Activated CD4-positive, alpha-beta memory T cell treated with anti-CD3 and anti-CD28 coated beads, Interleukin-2, amount 10 ng/mL, durations not matched to agents 7 days and 5 days (primary cell): ENCODE results near the gene GDF7. TPM values are rescaled to one million over a fixed set of nuclear protein-coding genes. Genes with fewer than 3 reads are reported as not detected.

Source experiments
- CTCF ChIA-PET: fragments of 350-600 bp; sonication (Branson Sonifier 250); formaldehyde crosslinking; loops from one replicate; lab custom pipeline; 2021; ENCODE audit warnings: antibody characterized with exemption, inconsistent platforms; lab: Charles Lee
- POLR2A ChIA-PET: fragments of 350-600 bp; sonication (Branson Sonifier 250); formaldehyde crosslinking; loops from one replicate; lab custom pipeline; 2021; ENCODE audit warnings: antibody characterized with exemption; lab: Charles Lee
- DNase-seq: peaks from one replicate; pipeline ENCODE4 v3.0.0-alpha.2; 2020
- H3K27ac Mint-ChIP-seq: one replicate; pipeline ENCODE4 v1.8.0; 2021; ENCODE audit warnings: mild to moderate bottlenecking, mixed read lengths
- H3K27me3 Mint-ChIP-seq: one replicate; pipeline ENCODE4 v1.8.0; 2021; ENCODE audit warnings: mixed read lengths
- H3K36me3 Mint-ChIP-seq: one replicate; pipeline ENCODE4 v1.8.0; 2021; ENCODE audit warnings: low read depth, mixed read lengths
- H3K4me1 Mint-ChIP-seq: one replicate; pipeline ENCODE4 v1.8.0; 2021; ENCODE audit warnings: mixed read lengths
- H3K4me3 Mint-ChIP-seq: one replicate; pipeline ENCODE4 v1.8.0; 2021; ENCODE audit warnings: mild to moderate bottlenecking, mixed read lengths
- H3K9me3 Mint-ChIP-seq: one replicate; pipeline ENCODE4 v1.8.0; 2021; ENCODE audit warnings: mixed read lengths
- total RNA-seq, 2 experiments: library from RNA; stranded (reverse); gene quantifications; one replicate each; pipeline ENCODE4 v1.2.3, GENCODE V29; 2021

The GDF7 gene
- total RNA-seq, 2 experiments from 2014 or later: not detected

DNA sequence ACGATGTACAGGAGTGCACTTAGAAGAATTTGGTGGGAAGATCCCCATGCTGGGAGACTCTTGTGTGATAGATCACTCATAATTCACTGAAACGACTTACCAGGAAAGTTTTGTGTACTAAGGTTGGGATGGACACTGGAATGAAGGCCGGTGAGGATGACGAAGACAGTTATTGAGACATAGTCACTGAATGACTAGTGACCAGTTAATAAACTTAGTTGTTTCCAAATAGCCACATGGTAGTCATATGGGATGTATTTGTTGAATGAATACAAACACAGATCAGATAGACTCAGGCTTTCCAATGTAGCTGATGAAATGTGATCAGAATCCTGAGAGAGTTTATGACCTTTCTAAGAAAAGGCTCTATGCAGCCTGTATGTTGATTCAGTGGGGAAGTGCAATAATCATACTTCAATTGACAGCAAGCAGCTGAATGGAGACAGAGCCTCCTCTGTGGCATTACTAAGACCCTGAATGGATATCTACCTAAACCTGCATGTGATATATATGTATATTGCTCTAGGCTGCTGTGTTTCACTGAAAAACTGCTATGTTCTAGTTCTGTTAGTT is 20.4 kb downstream of the GDF7 start:
- ChIA-PET POLR2A (no interaction called here), CTCF (no interaction called here)
- no peak overlapping the region for H3K27ac Mint-ChIP-seq
- H3K4me1 Mint-ChIP-seq: peaks cover 8% of the 10 kb centered on the region
- H3K4me3 Mint-ChIP-seq: no peak overlapping the region
- H3K36me3 Mint-ChIP-seq: peaks cover 23% of the 10 kb centered on the region
- no peaks in the 10 kb centered on the region for H3K27me3 Mint-ChIP-seq
- H3K9me3 Mint-ChIP-seq: peaks cover 4% of the 10 kb centered on the region
- DNase-seq: no peak

DNA sequence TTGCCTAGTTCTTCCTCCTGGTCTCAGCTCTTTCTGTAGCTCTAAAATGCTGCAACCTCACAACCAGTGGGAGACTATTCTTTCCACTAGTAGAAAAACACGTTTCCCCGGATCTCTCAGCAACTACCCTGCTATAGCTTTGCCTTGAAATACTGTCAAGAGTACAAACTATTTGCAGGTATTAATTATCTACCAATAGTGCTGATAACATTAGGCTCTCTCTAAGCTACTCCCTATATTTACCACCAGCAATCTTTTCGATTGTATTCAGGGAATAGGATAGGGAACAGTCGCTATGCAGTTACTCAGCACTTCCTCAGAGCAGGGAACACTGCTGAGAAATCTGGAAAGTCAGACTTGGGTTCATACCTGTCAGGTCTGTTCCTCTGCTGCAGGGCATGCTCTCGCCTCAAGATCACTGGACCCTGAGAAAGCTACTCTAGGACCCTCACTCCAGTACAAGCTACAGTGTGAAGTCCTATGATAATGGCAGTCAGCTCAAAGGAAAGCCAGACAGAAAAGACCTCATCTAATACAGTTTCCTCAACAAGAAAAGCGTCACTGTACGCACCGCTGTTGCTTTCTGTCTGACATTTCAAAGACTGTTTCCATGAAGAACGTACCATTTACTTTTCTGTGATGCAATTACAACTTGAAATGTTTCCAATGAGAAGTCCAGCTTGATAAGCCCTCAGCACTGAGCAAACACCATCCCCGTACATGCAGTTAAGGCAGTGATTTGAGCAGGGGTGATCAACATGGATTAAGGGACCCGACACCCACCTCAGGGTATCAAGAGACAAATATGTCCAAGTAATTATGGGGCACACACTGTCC is 22.7 kb downstream of the GDF7 start:
- H3K4me1 Mint-ChIP-seq: no peaks in the 10 kb centered on the region
- POLR2A ChIA-PET: no interaction called here
- no peak overlapping the region for H3K4me3 Mint-ChIP-seq
- no peaks in the 10 kb centered on the region for H3K27me3 Mint-ChIP-seq
- no peak overlapping the region for H3K27ac Mint-ChIP-seq
- CTCF ChIA-PET: interaction anchor here (1.2 kb wide), 1 partner anchor 14 kb away, joined by 3 read pairs; no protein-coding TSS in a partner anchor
- peaks cover 4% of the 10 kb centered on the region for H3K9me3 Mint-ChIP-seq
- peaks cover 17% of the 10 kb centered on the region for H3K36me3 Mint-ChIP-seq
- no peak for DNase-seq

DNA sequence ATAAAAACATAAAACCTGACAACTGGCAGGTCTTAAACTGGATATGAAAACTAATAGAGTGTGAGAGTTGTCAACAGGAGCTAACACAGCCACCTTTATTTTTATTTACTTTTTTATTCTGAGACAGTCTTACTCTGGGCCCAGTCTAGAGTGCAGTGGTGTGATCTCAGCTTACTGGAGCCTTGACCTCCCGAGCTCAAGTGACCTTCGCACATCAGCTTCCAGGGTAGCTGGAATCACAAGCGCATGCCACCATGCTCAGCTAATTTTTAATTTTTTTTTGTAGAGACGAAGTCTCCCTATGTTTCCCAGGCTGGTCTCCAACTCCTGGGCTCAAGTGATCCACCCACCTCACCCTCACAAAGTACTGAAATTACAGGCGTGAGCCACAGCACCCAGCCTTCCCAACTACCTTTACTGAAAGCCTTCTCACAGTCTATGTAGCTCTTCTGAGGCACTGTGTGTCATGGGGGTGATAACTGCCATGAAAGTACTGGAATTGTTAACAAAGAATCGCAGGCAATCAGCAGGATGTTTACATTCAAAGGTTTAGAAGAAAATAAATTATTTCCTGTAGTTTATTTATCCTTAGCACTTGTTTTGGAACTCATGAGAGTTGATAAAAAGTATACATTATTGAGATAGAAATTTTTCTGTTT is 24.3 kb downstream of the GDF7 start:
- H3K4me3 Mint-ChIP-seq: no peak overlapping the region
- H3K27me3 Mint-ChIP-seq: no peaks in the 10 kb centered on the region
- H3K4me1 Mint-ChIP-seq: no peaks in the 10 kb centered on the region
- ChIA-PET POLR2A (no interaction called here), CTCF (interaction anchor here (1.3 kb wide), 1 partner anchor 14 kb away, joined by 3 read pairs; no protein-coding TSS in a partner anchor)
- no peak overlapping the region for H3K27ac Mint-ChIP-seq
- peaks cover 4% of the 10 kb centered on the region for H3K9me3 Mint-ChIP-seq
- peaks cover 16% of the 10 kb centered on the region for H3K36me3 Mint-ChIP-seq
- no peak for DNase-seq

DNA sequence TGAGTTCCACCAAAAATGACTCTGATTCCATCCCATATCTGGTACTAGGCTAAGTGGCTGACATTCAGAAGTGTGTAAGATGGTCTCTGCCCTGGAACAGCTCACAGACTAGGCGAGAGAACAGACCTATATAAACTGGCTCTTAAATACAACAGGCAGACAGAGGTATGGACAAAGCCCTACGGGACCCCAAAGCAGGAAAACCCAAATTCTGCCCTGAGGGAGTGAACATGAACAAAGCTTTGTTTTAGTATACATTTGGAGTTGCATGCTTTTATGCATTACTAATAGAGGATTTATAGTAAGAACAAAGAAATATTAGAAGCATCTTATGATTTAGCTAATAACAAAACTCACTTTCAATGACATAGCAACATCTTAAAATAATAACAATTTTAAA is 25.1 kb downstream of the GDF7 start:
- Mint-ChIP-seq H3K4me1 (no peaks in the 10 kb centered on the region), H3K27me3 (no peaks in the 10 kb centered on the region), H3K27ac (no peak overlapping the region), H3K36me3 (peaks cover 13% of the 10 kb centered on the region), H3K9me3 (peaks cover 4% of the 10 kb centered on the region), H3K4me3 (no peak overlapping the region)
- CTCF ChIA-PET: interaction anchor here (1.3 to 1.7 kb wide), 3 partner anchors 15 to 41 kb away, joined by 3 to 6 read pairs (median 6); no protein-coding TSS in a partner anchor
- POLR2A ChIA-PET: interaction anchor here (0.9 kb wide), 1 partner anchor 11 kb away, joined by 3 read pairs; no protein-coding TSS in a partner anchor
- DNase-seq: no peak

DNA sequence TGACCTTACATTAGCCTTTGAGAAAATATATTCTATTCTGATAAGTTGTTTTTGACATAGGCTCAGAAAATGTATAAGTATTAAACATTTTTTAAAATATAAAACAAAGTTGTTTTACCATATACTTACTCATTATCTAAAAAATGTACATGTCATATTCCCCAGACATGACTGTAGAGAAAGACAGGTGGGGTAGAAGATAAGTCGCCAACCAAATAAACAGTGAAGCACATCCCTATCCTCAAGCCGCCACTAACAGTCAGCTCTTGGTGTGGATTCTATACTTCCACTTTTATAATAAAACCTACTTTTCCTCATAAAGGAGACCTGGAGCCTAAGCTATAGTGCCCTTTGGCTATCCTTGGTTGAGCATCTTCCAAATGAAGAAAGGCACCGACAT is 26.4 kb downstream of the GDF7 start:
- no peaks in the 10 kb centered on the region for H3K4me1 Mint-ChIP-seq
- H3K27ac Mint-ChIP-seq: no peak overlapping the region
- no peak overlapping the region for H3K4me3 Mint-ChIP-seq
- no peak for DNase-seq
- POLR2A ChIA-PET: no interaction called here
- CTCF ChIA-PET: interaction anchor here (1.0 to 1.7 kb wide), 4 partner anchors 32 to 270 kb away, joined by 3 to 6 read pairs (median 5); no protein-coding TSS in a partner anchor
- no peaks in the 10 kb centered on the region for H3K27me3 Mint-ChIP-seq
- H3K9me3 Mint-ChIP-seq: peaks cover 4% of the 10 kb centered on the region
- peaks cover 8% of the 10 kb centered on the region for H3K36me3 Mint-ChIP-seq

DNA sequence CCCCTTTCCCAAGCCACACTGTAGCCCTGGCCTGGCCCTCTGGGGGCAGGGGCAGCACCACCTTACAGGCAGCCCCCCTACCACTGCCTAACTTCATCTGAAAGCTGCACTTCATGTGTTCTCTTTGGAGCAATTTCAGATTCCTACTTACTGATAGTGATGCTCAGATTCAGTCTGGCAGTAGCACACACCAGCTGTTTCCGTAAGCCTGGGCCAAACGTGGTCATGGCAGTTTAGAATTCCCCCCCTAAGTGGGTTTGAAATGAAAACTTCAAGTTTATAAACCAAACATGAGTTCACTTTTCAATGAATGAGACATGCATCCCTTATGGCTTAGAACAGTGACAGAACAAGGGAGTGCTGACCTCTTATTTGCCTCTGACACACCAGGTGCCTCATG is 29.4 kb downstream of the GDF7 start:
- H3K27me3 Mint-ChIP-seq: no peaks in the 10 kb centered on the region
- H3K36me3 Mint-ChIP-seq: peaks cover 2% of the 10 kb centered on the region
- ChIA-PET CTCF (no interaction called here), POLR2A (no interaction called here)
- no peak overlapping the region for H3K4me3 Mint-ChIP-seq
- no peak overlapping the region for H3K27ac Mint-ChIP-seq
- no peaks in the 10 kb centered on the region for H3K9me3 Mint-ChIP-seq
- DNase-seq: no peak
- H3K4me1 Mint-ChIP-seq: peaks cover 9% of the 10 kb centered on the region

DNA sequence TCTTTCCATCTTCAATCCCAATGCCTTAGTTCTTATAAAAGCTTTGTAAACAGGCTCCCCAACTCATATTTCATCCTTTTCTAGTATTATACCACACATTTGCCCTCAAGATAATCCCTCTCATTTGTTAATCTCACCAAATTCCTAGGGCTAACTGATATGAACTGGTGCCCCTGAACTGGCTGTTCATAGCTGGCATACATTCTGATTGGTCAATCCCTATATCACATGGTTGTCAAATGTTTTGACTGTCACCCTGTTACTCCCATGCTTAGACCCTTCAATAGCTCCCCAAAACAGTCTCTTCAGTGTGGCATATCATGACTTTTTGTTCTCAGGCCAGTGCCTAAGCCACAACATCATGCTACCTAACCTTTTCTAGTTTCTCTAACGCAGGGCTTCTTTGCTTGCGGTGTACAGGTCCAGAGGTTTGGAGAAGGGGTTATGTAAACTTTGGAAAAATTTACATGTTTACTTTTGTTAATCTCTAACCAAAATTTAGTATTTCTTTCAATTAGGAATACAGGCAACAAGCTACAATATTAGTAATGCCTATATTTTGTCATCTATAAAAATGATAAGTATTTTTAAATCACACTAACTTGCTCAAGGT is 30.5 kb downstream of the GDF7 start:
- CTCF ChIA-PET: interaction anchor here (0.5 to 0.9 kb wide), 2 partner anchors 37 to 283 kb away, joined by 3 read pairs; no protein-coding TSS in a partner anchor
- POLR2A ChIA-PET: interaction anchor here (1.2 kb wide), 1 partner anchor 184 kb away, joined by 3 read pairs; no protein-coding TSS in a partner anchor

DNA sequence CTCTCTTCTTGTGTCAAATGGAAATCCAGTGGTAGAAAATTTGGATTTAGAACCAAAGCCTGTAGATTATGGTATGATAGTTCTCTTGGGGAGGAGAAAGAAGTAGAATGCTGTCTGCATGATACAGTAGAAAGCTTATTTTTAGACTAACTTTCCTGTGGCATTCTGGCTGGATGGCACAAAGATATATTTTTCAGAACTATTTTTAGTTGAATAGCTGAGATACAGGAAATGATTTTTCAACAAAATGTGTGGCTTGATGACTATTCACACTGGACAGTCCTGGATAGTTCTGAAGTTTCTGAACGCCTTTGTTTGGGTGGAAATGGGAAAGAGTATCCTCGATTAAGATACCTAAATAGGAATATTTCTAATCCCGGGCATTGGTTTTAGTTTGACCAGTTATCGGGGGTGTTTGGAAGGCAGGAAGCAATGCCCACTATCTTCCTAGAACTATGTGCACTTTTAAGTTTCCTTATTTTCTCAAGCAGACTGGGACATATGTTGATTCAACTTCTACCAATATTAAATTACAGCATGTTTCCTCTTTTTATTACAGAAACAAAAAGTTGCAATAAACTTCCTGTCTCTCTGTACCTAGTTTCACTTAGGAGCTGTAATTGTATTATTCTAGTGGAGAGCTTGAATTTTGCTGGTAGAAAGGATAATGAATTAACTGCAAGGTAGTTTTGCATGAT is 32.1 kb downstream of the GDF7 start:
- H3K36me3 Mint-ChIP-seq: peaks cover 2% of the 10 kb centered on the region
- DNase-seq: no peak
- ChIA-PET POLR2A (no interaction called here), CTCF (no interaction called here)
- no peaks in the 10 kb centered on the region for H3K27me3 Mint-ChIP-seq
- peaks cover 9% of the 10 kb centered on the region for H3K4me1 Mint-ChIP-seq
- no peak overlapping the region for H3K27ac Mint-ChIP-seq
- H3K9me3 Mint-ChIP-seq: no peaks in the 10 kb centered on the region
- no peak overlapping the region for H3K4me3 Mint-ChIP-seq

More for the DNA sequence above, 30.5 kb downstream of the GDF7 start:
- H3K4me3 Mint-ChIP-seq: no peak overlapping the region
- H3K9me3 Mint-ChIP-seq: no peaks in the 10 kb centered on the region
- no peaks in the 10 kb centered on the region for H3K27me3 Mint-ChIP-seq
- H3K4me1 Mint-ChIP-seq: peaks cover 9% of the 10 kb centered on the region
- DNase-seq: no peak
- peaks cover 2% of the 10 kb centered on the region for H3K36me3 Mint-ChIP-seq
- H3K27ac Mint-ChIP-seq: no peak overlapping the region

DNA sequence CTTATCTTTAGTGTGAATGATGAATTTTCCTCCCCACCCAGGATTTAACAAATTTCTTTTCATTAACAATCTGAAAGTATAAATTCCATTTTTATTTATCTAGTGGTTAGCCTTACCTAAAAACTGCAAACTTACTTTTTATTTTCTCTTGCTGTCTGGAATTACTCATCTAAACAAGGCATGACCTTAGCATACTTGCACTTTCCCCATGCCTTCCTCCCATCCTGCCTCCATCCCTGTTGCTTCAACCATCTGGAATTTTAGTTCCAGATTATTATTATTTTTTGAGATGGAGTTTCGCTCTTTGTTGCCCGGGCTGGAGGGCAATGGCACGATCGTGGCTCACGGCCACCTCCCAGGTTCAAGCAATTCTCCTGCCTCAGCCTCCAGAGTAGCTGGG is 35.6 kb downstream of the GDF7 start:
- Mint-ChIP-seq H3K27me3 (no peaks in the 10 kb centered on the region), H3K4me1 (peaks cover 9% of the 10 kb centered on the region), H3K36me3 (peaks cover 2% of the 10 kb centered on the region), H3K4me3 (no peak overlapping the region), H3K27ac (no peak overlapping the region), H3K9me3 (no peaks in the 10 kb centered on the region)
- ChIA-PET CTCF (no interaction called here), POLR2A (interaction anchor here (1.0 kb wide), 1 partner anchor 10 kb away, joined by 3 read pairs; no protein-coding TSS in a partner anchor)
- no peak for DNase-seq

DNA sequence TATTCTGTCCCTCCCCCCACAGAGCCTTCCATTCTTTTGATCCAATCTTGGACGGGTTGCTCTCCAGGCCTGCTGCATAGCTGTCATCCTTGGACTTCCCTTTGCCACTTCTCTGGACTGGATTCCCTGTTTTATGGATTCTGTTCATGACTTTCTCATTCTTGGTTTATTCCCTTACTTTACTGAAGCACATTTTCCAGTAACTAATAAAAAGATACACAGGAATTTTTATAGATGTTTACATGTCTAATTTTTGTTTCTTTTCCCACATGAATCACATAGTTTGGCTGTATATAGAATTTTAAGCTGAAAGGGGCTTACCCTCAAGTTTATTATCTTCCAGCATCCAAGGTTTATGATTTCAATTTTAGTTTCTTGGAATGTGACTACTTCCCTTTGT is 37.9 kb downstream of the GDF7 start:
- no peak overlapping the region for H3K4me3 Mint-ChIP-seq
- no peaks in the 10 kb centered on the region for H3K27me3 Mint-ChIP-seq
- POLR2A ChIA-PET: interaction anchor here (0.9 kb wide), 1 partner anchor 12 kb away, joined by 3 read pairs; no protein-coding TSS in a partner anchor

DNA sequence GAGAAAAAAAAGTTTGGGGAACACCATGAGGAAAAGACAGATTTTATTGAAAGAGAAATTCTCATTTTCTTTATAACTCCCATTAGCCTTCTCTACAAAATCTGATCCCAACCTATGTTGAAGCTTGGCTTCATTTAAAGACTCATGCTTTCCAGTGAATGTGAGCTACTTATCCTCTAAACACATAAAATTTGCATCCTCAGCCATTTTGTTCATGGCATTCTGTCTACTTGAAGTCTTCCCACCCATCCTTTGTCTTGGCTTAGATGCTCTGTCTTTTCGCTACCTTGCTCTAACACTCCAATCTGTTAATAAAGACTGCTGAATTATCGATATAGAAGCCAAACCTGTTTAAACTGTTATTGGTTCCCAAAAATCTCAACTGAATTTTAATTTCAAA is 39.3 kb downstream of the GDF7 start:
- no peak overlapping the region for H3K27ac Mint-ChIP-seq
- POLR2A ChIA-PET: no interaction called here
- H3K9me3 Mint-ChIP-seq: no peaks in the 10 kb centered on the region
- DNase-seq: no peak
- H3K4me1 Mint-ChIP-seq: no peaks in the 10 kb centered on the region
- H3K4me3 Mint-ChIP-seq: no peak overlapping the region
- CTCF ChIA-PET: no interaction called here
- H3K27me3 Mint-ChIP-seq: no peaks in the 10 kb centered on the region
- H3K36me3 Mint-ChIP-seq: peaks cover 5% of the 10 kb centered on the region

More for the DNA sequence above, 37.9 kb downstream of the GDF7 start:
- Mint-ChIP-seq H3K27ac (no peak overlapping the region), H3K4me1 (no peaks in the 10 kb centered on the region), H3K9me3 (no peaks in the 10 kb centered on the region), H3K36me3 (peaks cover under 1% of the 10 kb centered on the region)
- CTCF ChIA-PET: no interaction called here
- no peak for DNase-seq

DNA sequence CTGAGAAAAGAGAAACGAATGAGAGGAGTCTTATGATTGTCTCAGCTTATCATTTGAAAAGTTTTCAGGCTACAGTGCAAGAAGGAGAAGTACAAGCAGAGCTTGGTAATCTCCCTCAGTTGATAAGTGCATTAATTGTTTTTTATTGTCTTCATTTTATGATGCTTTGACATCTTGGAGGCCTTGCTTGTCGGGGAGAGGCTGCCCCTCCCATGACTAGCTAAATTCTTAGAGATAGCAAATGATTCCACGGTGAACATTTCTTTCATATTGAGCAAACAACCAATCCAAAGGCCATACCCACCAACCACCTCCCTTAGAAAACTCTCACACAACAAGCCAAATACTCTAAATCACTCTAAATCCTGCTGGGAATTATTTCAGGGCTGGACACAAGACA is 39.8 kb downstream of the GDF7 start:
- no peak overlapping the region for H3K27ac Mint-ChIP-seq
- ChIA-PET CTCF (no interaction called here), POLR2A (no interaction called here)
- H3K4me1 Mint-ChIP-seq: no peaks in the 10 kb centered on the region
- H3K9me3 Mint-ChIP-seq: no peaks in the 10 kb centered on the region
- H3K36me3 Mint-ChIP-seq: peaks cover 10% of the 10 kb centered on the region
- DNase-seq: no peak
- no peaks in the 10 kb centered on the region for H3K27me3 Mint-ChIP-seq
- H3K4me3 Mint-ChIP-seq: no peak overlapping the region
